HL-60 (cell line): ENCODE data around the gene GRIN2D.

ENCODE experiments used
- DNase-seq, 2 experiments: peaks; one replicate each; pipeline ENCODE4 v3.0.0-alpha.2; 2010 to 2020; ENCODE audit warnings: low read depth in 1 of 2, low spot score in 1 of 2
- H3K27ac ChIP-seq: fragments of 250-450 bp; sonication (Bioruptor Pico); replicated peaks from 2 replicates; pipeline ENCODE4 v1.5.1; 2020; ENCODE audit warnings: mild to moderate bottlenecking, moderate library complexity
- H3K27me3 ChIP-seq: fragments of 250-450 bp; sonication (Bioruptor Pico); 2 replicates; pipeline ENCODE4 v1.5.1; 2021; ENCODE audit warnings: mild to moderate bottlenecking, moderate library complexity; ENCODE audit not compliant: insufficient read depth, poor library complexity, severe bottlenecking
- H3K4me3 ChIP-seq: replicated peaks from 2 replicates; pipeline ENCODE4 v1.5.1; 2011; ENCODE audit warnings: mild to moderate bottlenecking, control low read depth, low read length; ENCODE audit not compliant: insufficient read depth
- CTCF ChIP-seq: IDR thresholded peaks from one replicate; pipeline ENCODE4 v1.5.1; 2011; ENCODE audit warnings: low read length, control low read depth, inconsistent platforms; ENCODE audit not compliant: insufficient read depth
- GABPA ChIP-seq: IDR thresholded peaks from 2 replicates; pipeline ENCODE4 v1.6.1; 2012; ENCODE audit warnings: low read depth
- POLR2AphosphoS5 ChIP-seq: IDR thresholded peaks from 2 replicates; pipeline ENCODE4 v1.6.1; 2012; ENCODE audit warnings: low read depth
- REST ChIP-seq: IDR thresholded peaks from 2 replicates; pipeline ENCODE4 v1.6.1; 2012; ENCODE audit warnings: low read depth; ENCODE audit not compliant: insufficient replicate concordance
- SPI1 ChIP-seq: IDR thresholded peaks from 2 replicates; pipeline ENCODE4 v1.6.1; 2012; ENCODE audit warnings: low read depth, mild to moderate bottlenecking, borderline replicate concordance

Gene GRIN2D

GRCh38 chr19:48403606-48404005, 10.1 kb downstream of the GRIN2D start:
- peak in 1 of 2 experiments; percentile 79 for DNase-seq
- no peaks in the 10 kb centered on the region for H3K27me3 ChIP-seq
- no peak for TF ChIP-seq POLR2AphosphoS5
- no peak for TF ChIP-seq GABPA
- no peak for TF ChIP-seq SPI1
- no peak for TF ChIP-seq REST
- no peak for TF ChIP-seq CTCF
- no peak overlapping the region for H3K4me3 ChIP-seq
- no peak overlapping the region for H3K27ac ChIP-seq

- no peak overlapping the region for H3K27ac ChIP-seq
- TF ChIP-seq REST (no peak), CTCF (no peak), SPI1 (no peak), GABPA (no peak), POLR2AphosphoS5 (no peak)
- no peaks in the 10 kb centered on the region for H3K27me3 ChIP-seq
- H3K4me3 ChIP-seq, result no peak overlapping the region
- DNase-seq, result no peak
Observed at GRCh38 chr19:48405010-48405659, 11.7 kb downstream of the GRIN2D start.

GRCh38 chr19:48405850-48406249, 12.4 kb downstream of the GRIN2D start:
- Histone ChIP-seq H3K27me3 (no peaks in the 10 kb centered on the region), H3K4me3 (no peak overlapping the region), H3K27ac (no peak overlapping the region)
- DNase-seq, result no peak
- TF ChIP-seq GABPA (no peak), POLR2AphosphoS5 (no peak), SPI1 (no peak), CTCF (no peak), REST (no peak)
